ENCODE data around the gene TAP2. TPM values are rescaled to one million over a fixed set of nuclear protein-coding genes. Genes with fewer than 3 reads are reported as not detected.

TAP2 gene
- total RNA-seq, 4 donors from 2014 or later, result 12.3 to 48.2 (median 27.1) TPM

- Histone ChIP-seq H3K36me3 (peaks cover 0 to 43% (median 14%) of the 10 kb centered on the region in 4 donors), H3K9me3 (no peaks in the 10 kb centered on the region), H3K27me3 (no peaks in the 10 kb centered on the region), H3K4me1 (peaks cover 0 to 48% (median 20%) of the 10 kb centered on the region in 4 donors), H3K27ac (peak overlapping the region; percentile 90 to 98 (median 98)), H3K4me3 (peak overlapping the region in 3 of 4 donors; percentile 74 to 98 (median 94))
- WGBS, 2 donors (ENCODE audit: low coverage in 1 of 2), result 13 to 32% methylated on average over 8 to 17 of the region's 19 CpGs
- in situ Hi-C loops (cut with MboI; ENCODE audit: low pct_ligation_motif_present in 1 of 4, low pct_unique_long_range_greater_than_20kb in 1 of 4, low sequenced_read_pairs in 3 of 4), result no loop called here
- intact Hi-C loops (cut with DNase I; ENCODE audit: low total_unique reads), result loop anchor here (5.0 kb wide), 1 partner anchor 1392 kb away; the partner anchor contains the start of gene HMGA1
- DNase-seq, result no peak
- TF ChIP-seq EP300 (IDR thresholded peaks at IDR 0.05; ENCODE audit: low read depth) (no peak), POLR2AphosphoS5 (IDR thresholded peaks at IDR 0.05) (peak in 2 of 3 donors; percentile 56 to 81), POLR2A (IDR thresholded peaks at IDR 0.05) (peak; percentile 50), CTCF (IDR thresholded peaks at IDR 0.05) (peak in 1 of 5 experiments; percentile 36)
Measured at GRCh38 chr6:32844839-32845383, 6.4 kb upstream of the TAP2 start.

GRCh38 chr6:32843979-32844838 is 5.7 kb upstream of the TAP2 start, which contains the start of gene PSMB8:
PSMB8 (minus strand) TSS chr6:32844047; CDS start chr6:32843996, 51 bp downstream.
- peak; percentile 99 for DNase-seq

GRCh38 chr6:32843331-32843978 is 4.9 kb upstream of the TAP2 start:
- Histone ChIP-seq H3K27me3 (no peaks in the 10 kb centered on the region), H3K9me3 (no peaks in the 10 kb centered on the region), H3K4me3 (peak overlapping the region; percentile 62 to 98 (median 84)), H3K4me1 (peaks cover 0 to 56% (median 20%) of the 10 kb centered on the region in 4 donors), H3K27ac (peak overlapping the region; percentile 90 to 98 (median 98)), H3K36me3 (peaks cover 0 to 34% (median 11%) of the 10 kb centered on the region in 4 donors)
- intact Hi-C loops (cut with DNase I; ENCODE audit: low total_unique reads) (loop anchor here (5.0 kb wide), 1 partner anchor 1394 kb away; the partner anchor contains the start of gene HMGA1), in situ Hi-C loops (cut with MboI; ENCODE audit: low pct_ligation_motif_present in 1 of 4, low pct_unique_long_range_greater_than_20kb in 1 of 4, low sequenced_read_pairs in 3 of 4) (no loop called here)
- TF ChIP-seq EP300 (IDR thresholded peaks at IDR 0.05; ENCODE audit: low read depth), result no peak
- TF ChIP-seq CTCF (IDR thresholded peaks at IDR 0.05), result no peak
- no peak for TF ChIP-seq POLR2AphosphoS5 (IDR thresholded peaks at IDR 0.05)
- no peak for TF ChIP-seq POLR2A (IDR thresholded peaks at IDR 0.05)
- DNase-seq, result peak; percentile 20
- WGBS, 2 donors (ENCODE audit: low coverage in 1 of 2), result 0 to 4% methylated on average over 1 to 28 of the region's 28 CpGs

More at GRCh38 chr6:32843979-32844838, 5.7 kb upstream of the TAP2 start, which contains the start of gene PSMB8:
- no peaks in the 10 kb centered on the region for H3K9me3 ChIP-seq
- peaks cover 0 to 52% (median 20%) of the 10 kb centered on the region in 4 donors for H3K4me1 ChIP-seq
- H3K27ac ChIP-seq, result peak within 1 kb of the TSS; percentile 90 to 98 (median 98)
- 1% methylated on average over 39 of the region's 40 CpGs; no CpG with 5 or more reads in 1 of the 2 donors for WGBS, 2 donors (ENCODE audit: low coverage in 1 of 2)
- H3K4me3 ChIP-seq, result peak within 1 kb of the TSS; percentile 62 to 98 (median 84)
- H3K27me3 ChIP-seq, result no peaks in the 10 kb centered on the region
- intact Hi-C loops (cut with DNase I; ENCODE audit: low total_unique reads) (loop anchor here (5.0 kb wide), 1 partner anchor 1393 kb away; the partner anchor contains the start of gene HMGA1), in situ Hi-C loops (cut with MboI; ENCODE audit: low pct_ligation_motif_present in 1 of 4, low pct_unique_long_range_greater_than_20kb in 1 of 4, low sequenced_read_pairs in 3 of 4) (no loop called here)
- TF ChIP-seq POLR2AphosphoS5 (IDR thresholded peaks at IDR 0.05) (peak; percentile 94 to 98 (median 98)), POLR2A (IDR thresholded peaks at IDR 0.05) (peak; percentile 97), EP300 (IDR thresholded peaks at IDR 0.05; ENCODE audit: low read depth) (no peak)
- H3K36me3 ChIP-seq, result peaks cover 0 to 41% (median 12%) of the 10 kb centered on the region in 4 donors

GRCh38 chr6:32842690-32843089 is 4.2 kb upstream of the TAP2 start:
- WGBS, 2 donors (ENCODE audit: low coverage in 1 of 2), result 59 to 64% methylated on average over 4 to 8 of the region's 8 CpGs
- peak overlapping the region; percentile 90 to 98 (median 98) for H3K27ac ChIP-seq
- no peaks in the 10 kb centered on the region for H3K27me3 ChIP-seq
- in situ Hi-C loops (cut with MboI; ENCODE audit: low pct_ligation_motif_present in 1 of 4, low pct_unique_long_range_greater_than_20kb in 1 of 4, low sequenced_read_pairs in 3 of 4) (no loop called here), intact Hi-C loops (cut with DNase I; ENCODE audit: low total_unique reads) (loop anchor here (5.0 kb wide), 1 partner anchor 1395 kb away; the partner anchor contains the start of gene HMGA1)
- H3K4me1 ChIP-seq, result peaks cover 3 to 57% (median 23%) of the 10 kb centered on the region in 4 donors
- H3K4me3 ChIP-seq, result peak overlapping the region in 1 of 4 donors; percentile 94
- TF ChIP-seq CTCF (IDR thresholded peaks at IDR 0.05), result no peak
- TF ChIP-seq POLR2A (IDR thresholded peaks at IDR 0.05), result no peak
- TF ChIP-seq POLR2AphosphoS5 (IDR thresholded peaks at IDR 0.05), result no peak
- no peak for TF ChIP-seq EP300 (IDR thresholded peaks at IDR 0.05; ENCODE audit: low read depth)
- H3K9me3 ChIP-seq, result no peaks in the 10 kb centered on the region
- DNase-seq, result no peak
- H3K36me3 ChIP-seq, result peaks cover 0 to 27% (median 8%) of the 10 kb centered on the region in 4 donors
